ENCODE measurements around the gene ZNF385B. TPM values are rescaled to one million over a fixed set of nuclear protein-coding genes. Genes with fewer than 3 reads are reported as not detected.

ZNF385B gene
- polyA plus RNA-seq, 1 donor from 2014 or later = not detected

- H3K4me1 Mint-ChIP-seq = no peaks in the 10 kb centered on the region
- H3K27ac Mint-ChIP-seq = no peak overlapping the region
- no peak overlapping the region for H3K4me3 Mint-ChIP-seq
- H3K36me3 Mint-ChIP-seq = no peaks in the 10 kb centered on the region
- no peaks in the 10 kb centered on the region for H3K9me3 Mint-ChIP-seq
- H3K27me3 Mint-ChIP-seq = peaks cover 1% of the 10 kb centered on the region
Measured at GRCh38 chr2:179605341-179605740, 256.1 kb downstream of the ZNF385B start.

DNA sequence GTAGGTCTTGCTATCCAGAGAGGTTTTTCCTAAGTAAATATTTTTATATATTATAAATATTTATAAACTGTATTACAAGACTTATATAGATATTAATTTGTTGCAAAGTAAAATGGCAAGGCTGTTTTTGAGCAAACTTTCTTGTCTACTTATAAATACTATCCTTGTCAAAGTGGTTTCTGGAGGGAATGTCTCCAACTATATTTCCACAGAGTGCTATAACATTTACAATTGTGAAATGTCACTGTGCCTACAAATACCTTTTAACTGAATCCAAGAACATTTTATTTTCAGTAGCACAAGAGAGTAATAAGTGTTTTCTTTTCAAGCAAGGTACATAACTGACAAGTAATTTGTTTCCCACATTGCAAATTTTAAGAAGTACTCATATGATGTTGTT lies 256.8 kb downstream of the ZNF385B start:
- no peak overlapping the region for H3K27ac Mint-ChIP-seq
- H3K27me3 Mint-ChIP-seq = peaks cover 1% of the 10 kb centered on the region
- H3K9me3 Mint-ChIP-seq = no peaks in the 10 kb centered on the region
- H3K4me1 Mint-ChIP-seq = no peaks in the 10 kb centered on the region
- H3K4me3 Mint-ChIP-seq = no peak overlapping the region
- no peaks in the 10 kb centered on the region for H3K36me3 Mint-ChIP-seq

DNA sequence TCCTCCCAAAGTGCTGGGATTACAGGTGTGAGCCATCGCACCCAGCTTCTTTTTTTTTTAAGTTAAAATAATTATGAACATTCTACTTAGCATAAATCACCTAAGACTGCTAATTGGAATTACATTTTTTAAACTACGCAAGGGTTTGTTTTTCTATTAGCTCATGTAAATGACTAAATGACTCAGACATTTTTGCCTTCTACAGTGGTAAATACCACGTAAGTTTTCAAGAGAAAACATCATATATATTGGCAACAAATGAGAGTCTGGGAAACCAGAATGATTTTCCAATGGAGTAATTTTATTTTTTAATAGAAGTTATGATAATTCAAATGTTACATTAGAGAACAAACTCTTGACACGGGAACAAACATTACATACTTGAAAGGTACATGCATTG lies 259.0 kb downstream of the ZNF385B start:
- Mint-ChIP-seq H3K9me3 (no peaks in the 10 kb centered on the region), H3K36me3 (no peaks in the 10 kb centered on the region), H3K27me3 (peaks cover 1% of the 10 kb centered on the region), H3K27ac (no peak overlapping the region), H3K4me1 (no peaks in the 10 kb centered on the region), H3K4me3 (no peak overlapping the region)

DNA sequence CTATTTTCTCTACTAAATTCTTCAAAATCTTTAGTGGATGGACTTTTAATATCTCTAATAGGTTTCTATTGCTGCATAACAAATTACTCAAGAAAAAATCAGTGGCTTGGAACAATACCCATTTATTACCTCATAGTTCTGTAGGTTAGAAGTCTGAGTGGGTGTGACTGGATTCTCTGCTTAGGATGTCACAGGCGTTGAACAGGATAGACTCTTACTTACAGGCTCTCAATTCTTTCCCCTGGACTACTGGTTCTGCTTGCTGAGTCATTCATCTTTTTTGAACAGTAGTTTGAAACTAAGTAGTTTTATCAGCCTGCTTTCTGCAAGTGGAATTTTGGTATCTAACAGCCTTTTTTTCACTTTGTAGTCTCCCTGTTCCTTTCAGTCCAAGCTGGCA lies 265.4 kb downstream of the ZNF385B start:
- Mint-ChIP-seq H3K9me3 (peaks cover 0 to 2% (median 0%) of the 10 kb centered on the region in 3 donors), H3K4me1 (no peaks in the 10 kb centered on the region), H3K27ac (no peak overlapping the region), H3K4me3 (no peak overlapping the region), H3K36me3 (no peaks in the 10 kb centered on the region), H3K27me3 (peaks cover 2% of the 10 kb centered on the region)

DNA sequence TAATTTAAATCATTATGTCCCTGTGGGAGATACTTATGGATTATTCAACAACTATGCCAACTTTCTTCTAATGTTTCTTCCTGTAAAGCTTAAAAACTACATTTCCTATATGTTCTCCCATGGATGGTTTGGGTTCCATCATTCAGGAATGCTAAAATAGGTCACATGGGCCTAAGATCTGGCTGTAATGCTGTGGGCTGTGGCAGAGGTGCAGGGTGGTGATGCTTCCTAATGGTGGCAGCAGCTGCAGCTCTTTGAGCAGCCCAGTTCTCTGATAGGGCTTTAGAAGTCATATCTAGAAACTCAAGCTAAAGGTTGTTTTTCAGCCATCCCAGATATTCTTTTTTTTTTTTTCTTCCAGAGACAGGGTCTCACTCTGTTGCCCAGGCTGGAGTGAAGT lies 266.1 kb downstream of the ZNF385B start:
- Mint-ChIP-seq H3K4me3 (no peak overlapping the region), H3K4me1 (no peaks in the 10 kb centered on the region)

GRCh38 chr2:179594268-179595112 lies 266.9 kb downstream of the ZNF385B start:
- no peaks in the 10 kb centered on the region for H3K36me3 Mint-ChIP-seq
- peaks cover 2% of the 10 kb centered on the region for H3K27me3 Mint-ChIP-seq
- no peak overlapping the region for H3K27ac Mint-ChIP-seq
- peaks cover 0 to 2% (median 0%) of the 10 kb centered on the region in 3 donors for H3K9me3 Mint-ChIP-seq
- no peaks in the 10 kb centered on the region for H3K4me1 Mint-ChIP-seq
- no peak overlapping the region for H3K4me3 Mint-ChIP-seq

More for the DNA sequence above, 266.1 kb downstream of the ZNF385B start:
- Mint-ChIP-seq H3K9me3 (peaks cover 0 to 2% (median 0%) of the 10 kb centered on the region in 3 donors), H3K27ac (no peak overlapping the region), H3K27me3 (peaks cover 2% of the 10 kb centered on the region), H3K36me3 (no peaks in the 10 kb centered on the region)

DNA sequence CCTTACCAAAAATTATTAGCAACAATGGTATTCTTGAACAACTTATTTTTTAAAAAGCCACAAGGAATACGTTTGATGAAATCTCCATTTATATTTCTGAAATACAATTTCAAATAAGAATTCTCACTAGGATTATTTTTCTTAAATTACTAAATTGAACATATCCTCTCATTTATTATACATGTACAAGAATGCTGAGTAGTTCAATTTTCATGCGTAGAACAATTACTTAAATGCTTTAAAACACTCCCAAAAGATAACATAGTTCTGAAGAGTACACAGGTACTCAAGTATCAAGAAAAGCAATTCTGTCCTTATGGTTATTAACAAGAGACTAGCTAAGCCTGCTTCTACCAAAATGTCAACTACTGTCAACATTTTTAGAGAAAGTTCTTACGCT lies 268.1 kb downstream of the ZNF385B start:
- Mint-ChIP-seq H3K27ac (no peak overlapping the region), H3K27me3 (peaks cover 2% of the 10 kb centered on the region), H3K4me1 (no peaks in the 10 kb centered on the region), H3K4me3 (no peak overlapping the region), H3K9me3 (peaks cover 0 to 2% (median 0%) of the 10 kb centered on the region in 3 donors), H3K36me3 (no peaks in the 10 kb centered on the region)

DNA sequence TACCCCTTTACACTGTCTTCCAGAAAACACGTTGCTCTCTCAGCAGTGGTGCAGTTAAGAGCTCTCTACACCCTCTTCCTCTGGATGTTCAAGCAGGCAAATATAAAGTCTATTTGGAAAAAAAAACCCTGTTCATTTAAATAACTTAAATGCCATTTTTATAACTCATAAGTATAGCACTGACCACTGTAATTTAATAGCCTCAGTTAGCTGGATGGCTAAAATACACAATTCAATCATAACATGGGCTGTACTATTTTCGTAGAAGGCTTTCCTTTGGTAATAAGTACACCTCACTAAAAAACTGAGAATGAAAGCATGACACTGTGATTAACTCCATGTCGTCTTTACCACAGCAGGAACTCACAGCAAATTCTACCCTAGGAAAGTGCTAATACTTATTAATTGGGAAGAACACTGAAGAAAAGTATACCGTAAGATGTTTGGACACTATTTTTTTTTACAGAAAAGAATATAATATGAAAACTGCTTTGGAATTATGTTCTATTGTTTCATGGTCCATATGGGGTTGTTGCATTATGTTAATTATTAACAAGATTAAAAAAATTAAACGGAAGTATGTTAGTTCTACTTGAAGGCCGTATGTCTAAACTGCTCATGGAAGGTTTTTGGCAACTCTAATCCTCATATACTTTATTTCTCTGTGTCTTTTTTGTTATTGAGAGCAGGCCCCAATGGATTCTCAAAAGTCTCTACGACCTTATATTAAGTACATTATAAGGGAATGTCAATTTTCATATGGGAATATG lies 269.1 kb downstream of the ZNF385B start:
- Mint-ChIP-seq H3K9me3 (peaks cover 0 to 2% (median 0%) of the 10 kb centered on the region in 3 donors), H3K4me1 (no peaks in the 10 kb centered on the region), H3K27ac (no peak overlapping the region), H3K4me3 (no peak overlapping the region), H3K27me3 (peaks cover 2% of the 10 kb centered on the region), H3K36me3 (no peaks in the 10 kb centered on the region)

DNA sequence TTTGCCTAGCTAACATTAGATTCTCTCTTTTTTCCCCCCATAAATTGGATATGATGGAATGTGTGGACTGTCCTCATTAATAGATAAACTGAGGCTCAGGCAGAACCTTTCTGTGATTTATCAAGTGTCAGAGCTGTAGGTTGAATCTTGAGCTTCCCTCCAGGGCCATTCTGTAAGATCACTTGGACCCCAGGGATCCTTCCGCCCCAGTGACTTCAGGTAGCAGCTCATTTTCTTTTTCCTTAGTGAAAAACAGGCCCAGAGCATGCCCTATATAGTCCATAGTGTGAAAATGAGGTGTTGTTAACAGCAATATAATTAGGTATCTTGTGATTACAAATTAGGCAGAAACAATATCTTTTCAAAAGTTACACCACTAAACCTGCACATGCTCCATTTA lies 269.7 kb downstream of the ZNF385B start:
- Mint-ChIP-seq H3K9me3 (no peaks in the 10 kb centered on the region), H3K27ac (no peak overlapping the region), H3K4me3 (no peak overlapping the region), H3K27me3 (peaks cover 2% of the 10 kb centered on the region), H3K4me1 (no peaks in the 10 kb centered on the region), H3K36me3 (no peaks in the 10 kb centered on the region)

- no peaks in the 10 kb centered on the region for H3K4me1 Mint-ChIP-seq
- no peak overlapping the region for H3K4me3 Mint-ChIP-seq
- H3K9me3 Mint-ChIP-seq = no peaks in the 10 kb centered on the region
- H3K27me3 Mint-ChIP-seq = no peaks in the 10 kb centered on the region
- no peak overlapping the region for H3K27ac Mint-ChIP-seq
- no peaks in the 10 kb centered on the region for H3K36me3 Mint-ChIP-seq
Measured at GRCh38 chr2:179588486-179589145, 272.8 kb downstream of the ZNF385B start.

DNA sequence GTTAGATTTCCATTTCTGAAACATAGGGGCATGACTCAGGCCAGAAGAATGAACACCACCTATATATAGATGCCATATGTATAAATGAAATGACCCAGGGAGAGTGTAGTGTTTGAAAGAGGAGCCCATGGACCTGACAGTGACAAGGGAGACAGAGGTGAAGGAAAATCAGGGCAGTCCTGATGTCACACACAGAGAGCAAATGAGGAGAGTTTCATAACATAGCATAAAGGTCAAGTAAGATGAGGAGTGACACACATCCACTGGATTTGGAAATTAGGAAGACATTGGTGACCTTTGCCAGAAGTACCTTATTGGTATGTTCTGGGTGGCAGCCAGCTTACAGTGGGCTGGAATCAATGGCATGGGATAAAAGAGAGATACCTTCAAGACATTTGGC lies 276.7 kb downstream of the ZNF385B start:
- Mint-ChIP-seq H3K36me3 (no peaks in the 10 kb centered on the region), H3K4me3 (no peak overlapping the region), H3K27me3 (no peaks in the 10 kb centered on the region)

GRCh38 chr2:179581605-179582004 lies 279.8 kb downstream of the ZNF385B start:
- no peaks in the 10 kb centered on the region for H3K27me3 Mint-ChIP-seq
- no peaks in the 10 kb centered on the region for H3K9me3 Mint-ChIP-seq
- H3K27ac Mint-ChIP-seq = no peak overlapping the region
- H3K4me1 Mint-ChIP-seq = no peaks in the 10 kb centered on the region
- H3K4me3 Mint-ChIP-seq = no peak overlapping the region
- H3K36me3 Mint-ChIP-seq = no peaks in the 10 kb centered on the region

More for the DNA sequence above, 276.7 kb downstream of the ZNF385B start:
- no peak overlapping the region for H3K27ac Mint-ChIP-seq
- no peaks in the 10 kb centered on the region for H3K4me1 Mint-ChIP-seq
- H3K9me3 Mint-ChIP-seq = no peaks in the 10 kb centered on the region

DNA sequence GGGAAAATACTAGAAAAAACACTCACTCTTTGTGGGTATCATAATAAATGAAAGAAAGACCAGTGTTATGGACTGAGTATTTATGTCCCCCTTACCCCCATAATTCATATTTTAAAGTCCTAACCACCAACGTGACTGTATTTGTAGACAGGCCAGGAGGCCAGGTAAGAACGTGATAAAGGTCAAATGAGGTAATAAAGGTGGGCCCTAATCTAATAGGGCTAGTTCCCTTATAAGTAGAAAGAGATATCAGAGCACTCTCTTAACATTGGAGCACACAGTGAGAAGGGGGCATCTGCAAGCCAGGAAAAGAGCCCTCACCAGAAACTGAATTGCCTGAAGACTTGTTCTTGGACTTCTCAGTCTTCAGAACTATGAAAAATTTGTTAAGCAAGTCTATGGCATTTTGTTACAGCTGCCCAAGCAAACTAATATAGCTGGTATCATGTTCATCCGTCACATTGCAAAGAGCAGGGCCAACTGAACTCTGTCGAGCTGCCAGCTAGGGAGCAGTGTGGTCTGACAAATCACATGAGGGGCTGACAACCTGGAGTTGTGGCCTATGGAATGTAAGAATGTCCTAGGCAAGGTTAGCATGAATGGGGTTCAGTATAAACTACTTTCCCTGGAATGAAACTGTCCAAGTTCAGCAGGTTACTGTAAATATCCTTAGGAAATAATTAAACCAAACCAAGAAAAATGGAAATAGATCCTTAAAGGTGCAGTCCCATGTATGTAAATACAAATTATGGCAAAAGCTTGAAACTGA lies 280.9 kb downstream of the ZNF385B start:
- Mint-ChIP-seq H3K27ac (no peak overlapping the region), H3K4me3 (no peak overlapping the region), H3K27me3 (no peaks in the 10 kb centered on the region), H3K4me1 (no peaks in the 10 kb centered on the region), H3K9me3 (no peaks in the 10 kb centered on the region), H3K36me3 (no peaks in the 10 kb centered on the region)

- Mint-ChIP-seq H3K27me3 (no peaks in the 10 kb centered on the region), H3K4me1 (no peaks in the 10 kb centered on the region), H3K27ac (no peak overlapping the region), H3K9me3 (no peaks in the 10 kb centered on the region), H3K36me3 (no peaks in the 10 kb centered on the region), H3K4me3 (no peak overlapping the region)
Measured at GRCh38 chr2:179579800-179580199, 281.6 kb downstream of the ZNF385B start.
